Stimulated activated CD8-positive, alpha-beta memory T cell treated with anti-CD3 and anti-CD28 coated beads, Interleukin-12 subunit alpha, Interleukin-12 subunit beta, amount 100 ng/mL, for 24 hours (primary cell): ENCODE results near the gene WNT5B.
"Not testable (repeated sequence)": the region's sequence is repeated elsewhere in the genome, so short reads cannot be mapped to it uniquely, and the experiment has no call there.

Experiments used
- DNase-seq: peaks from one replicate; pipeline ENCODE4 v3.0.0-alpha.2; 2020; ENCODE audit errors: extremely low read depth

WNT5B gene

GRCh38 chr12:1598757-1599156 is 30.3 kb upstream of the WNT5B start:
- no peak for DNase-seq

GRCh38 chr12:1602706-1603105 is 26.3 kb upstream of the WNT5B start:
- DNase-seq = not testable (repeated sequence)

- DNase-seq = no peak
Measured at GRCh38 chr12:1603269-1603993, 25.6 kb upstream of the WNT5B start.

GRCh38 chr12:1604464-1604863 is 24.6 kb upstream of the WNT5B start:
- no peak for DNase-seq

- DNase-seq = no peak
Measured at GRCh38 chr12:1605129-1606020, 23.7 kb upstream of the WNT5B start.

- DNase-seq = no peak
Measured at GRCh38 chr12:1606021-1606622, 22.9 kb upstream of the WNT5B start.

- DNase-seq = no peak
Measured at GRCh38 chr12:1607940-1608712, 20.9 kb upstream of the WNT5B start.

GRCh38 chr12:1608713-1609119 is 20.3 kb upstream of the WNT5B start:
- no peak for DNase-seq

GRCh38 chr12:1610072-1610643 is 18.9 kb upstream of the WNT5B start:
- DNase-seq = no peak

GRCh38 chr12:1611803-1612572 is 17.0 kb upstream of the WNT5B start:
- DNase-seq = no peak

- DNase-seq = no peak
Measured at GRCh38 chr12:1613860-1614259, 15.2 kb upstream of the WNT5B start.

GRCh38 chr12:1614360-1614759 is 14.7 kb upstream of the WNT5B start:
- no peak for DNase-seq

- DNase-seq = no peak
Measured at GRCh38 chr12:1616233-1617066, 12.6 kb upstream of the WNT5B start.

- no peak for DNase-seq
Measured at GRCh38 chr12:1618489-1618888, 10.5 kb upstream of the WNT5B start.

- DNase-seq = no peak
Measured at GRCh38 chr12:1619159-1619558, 9.9 kb upstream of the WNT5B start.

GRCh38 chr12:1619587-1619986 is 9.4 kb upstream of the WNT5B start:
- DNase-seq = no peak

- DNase-seq = no peak
Measured at GRCh38 chr12:1620092-1620491, 8.9 kb upstream of the WNT5B start.

GRCh38 chr12:1622406-1622805 is 6.6 kb upstream of the WNT5B start:
- DNase-seq = no peak

GRCh38 chr12:1629338-1630132 is 504 bp downstream of the WNT5B start:
- no peak for DNase-seq
